CD4-positive, alpha-beta memory T cell (primary cell): ENCODE results near the gene ERO1A. TPM values are rescaled to one million over a fixed set of nuclear protein-coding genes. Genes with fewer than 3 reads are reported as not detected.
A peak's percentile ranks its signal among the peaks of the same experiment; 100 is the strongest.

Source experiments
- CTCF ChIA-PET: fragments of 350-600 bp; sonication (Branson Sonifier 250); formaldehyde crosslinking; loops from one replicate; lab custom pipeline; 2021; ENCODE audit warnings: inconsistent platforms; ENCODE audit not compliant: partially characterized antibody; lab: Charles Lee
- POLR2A ChIA-PET: fragments of 350-600 bp; sonication (Branson Sonifier 250); formaldehyde crosslinking; loops from one replicate; lab custom pipeline; 2021; ENCODE audit not compliant: partially characterized antibody; lab: Charles Lee
- DNase-seq, 5 donors: peaks; one replicate each; pipeline versions ENCODE4 v3.0.0 to v3.0.0-alpha.2; 2020 to 2022; ENCODE audit warnings: mixed read lengths in 1 of 5
- H3K27ac ChIP-seq: one replicate; pipeline ENCODE4 v1.7.0; 2013; ENCODE audit warnings: low read depth, low read length
- H3K27me3 ChIP-seq: 2 replicates; pipeline ENCODE4 v1.7.0; 2013; ENCODE audit warnings: mild to moderate bottlenecking, low read length, moderate library complexity; ENCODE audit not compliant: insufficient read depth
- H3K36me3 ChIP-seq: 2 replicates; pipeline ENCODE4 v1.7.0; 2013; ENCODE audit warnings: mild to moderate bottlenecking, low read length, moderate library complexity; ENCODE audit not compliant: insufficient read depth
- H3K4me1 ChIP-seq: 2 replicates; pipeline ENCODE4 v1.7.0; 2013; ENCODE audit warnings: mild to moderate bottlenecking, low read length, moderate library complexity; ENCODE audit not compliant: insufficient read depth
- H3K4me3 ChIP-seq, 2 donors: one replicate each; pipeline ENCODE4 v1.7.0; 2013; ENCODE audit warnings: low read length in 2 of 2, mild to moderate bottlenecking in 1 of 2
- H3K9me3 ChIP-seq, 2 donors: one replicate each; pipeline ENCODE4 v1.7.0; 2013; ENCODE audit warnings: low read length in 2 of 2, control low read depth in 1 of 2; ENCODE audit not compliant: control insufficient read depth in 1 of 2
- H3K27ac Mint-ChIP-seq, 7 donors: one replicate each; pipeline ENCODE4 v1.8.0; 2020 to 2021; ENCODE audit warnings: mixed read lengths in 7 of 7, mild to moderate bottlenecking in 6 of 7, inconsistent platforms in 3 of 7, moderate library complexity in 3 of 7
- H3K27me3 Mint-ChIP-seq, 2 donors: one replicate each; pipeline ENCODE4 v1.8.0; 2020 to 2021; ENCODE audit warnings: mixed read lengths in 2 of 2
- H3K36me3 Mint-ChIP-seq, 2 donors: one replicate each; pipeline ENCODE4 v1.8.0; 2020 to 2021; ENCODE audit warnings: mixed read lengths in 2 of 2, inconsistent platforms in 1 of 2, mild to moderate bottlenecking in 1 of 2
- H3K4me1 Mint-ChIP-seq, 4 donors: one replicate each; pipeline ENCODE4 v1.8.0; 2020 to 2021; ENCODE audit warnings: mixed read lengths in 4 of 4, mild to moderate bottlenecking in 1 of 4
- H3K4me3 Mint-ChIP-seq, 8 donors: one replicate each; pipeline ENCODE4 v1.8.0; 2020 to 2021; ENCODE audit warnings: mixed read lengths in 8 of 8, mild to moderate bottlenecking in 7 of 8, moderate library complexity in 6 of 8, inconsistent platforms in 3 of 8
- H3K9me3 Mint-ChIP-seq, 8 donors: one replicate each; pipeline ENCODE4 v1.8.0; 2020 to 2021; ENCODE audit warnings: mixed read lengths in 8 of 8, mild to moderate bottlenecking in 5 of 8, inconsistent platforms in 3 of 8, moderate library complexity in 1 of 8
- intact Hi-C: fragments of 100-400 bp; cut with micrococcal nuclease; formaldehyde crosslinking; loops from one replicate; pipeline ENCODE4 v1.15.1; 2023
- polyA plus RNA-seq, 2 donors: library from polyadenylated mRNA; unstranded; fragments of 300-500 nt; fragmentation: Illumina TruSeq; gene quantifications; one replicate each; pipeline ENCODE4 v1.2.3, GENCODE V29; 2021
- total RNA-seq, 2 experiments: library from RNA; stranded (reverse); gene quantifications; one replicate each; pipeline ENCODE4 v1.2.3, GENCODE V29; 2021

The ERO1A gene
- total and polyA plus RNA-seq, 4 experiments from 2014 or later: 65.5 to 98.3 (median 84.5) TPM

GRCh38 chr14:52723514-52724359, 28.4 kb upstream of the ERO1A start:
- Histone ChIP-seq H3K36me3 (peaks cover 31% of the 10 kb centered on the region), H3K27me3 (no peaks in the 10 kb centered on the region), H3K4me1 (peaks cover 28% of the 10 kb centered on the region), H3K9me3 (no peaks in the 10 kb centered on the region), H3K4me3 (no peak overlapping the region), H3K27ac (peak overlapping the region; percentile 2)
- Mint-ChIP-seq H3K4me1 (peaks cover 16 to 34% (median 29%) of the 10 kb centered on the region in 4 donors), H3K9me3 (no peaks in the 10 kb centered on the region), H3K4me3 (peak overlapping the region in 1 of 8 donors; percentile 23), H3K27me3 (no peaks in the 10 kb centered on the region), H3K36me3 (peaks cover 44 to 70% of the 10 kb centered on the region in 2 donors), H3K27ac (peak overlapping the region; percentile 8 to 88 (median 42))
- DNase-seq: no peak
- intact Hi-C loops: no loop called here
- CTCF ChIA-PET: interaction anchor here (1.4 kb wide), 1 partner anchor 13 kb away, joined by 7 read pairs; no protein-coding TSS in a partner anchor
- POLR2A ChIA-PET: interaction anchor here (1.1 to 4.2 kb wide), 5 partner anchors 18 to 171 kb away, joined by 3 to 22 read pairs (median 3); partner anchors contain the start of genes GNPNAT1, GPR137C and TXNDC16

GRCh38 chr14:52716155-52716554, 20.8 kb upstream of the ERO1A start:
- no peak overlapping the region for H3K27ac Mint-ChIP-seq
- H3K36me3 ChIP-seq: peaks cover 49% of the 10 kb centered on the region
- H3K4me1 Mint-ChIP-seq: peaks cover 3 to 17% (median 6%) of the 10 kb centered on the region in 4 donors
- no peaks in the 10 kb centered on the region for H3K9me3 ChIP-seq
- no peak overlapping the region for H3K4me3 Mint-ChIP-seq
- no peaks in the 10 kb centered on the region for H3K27me3 Mint-ChIP-seq
- peaks cover 47 to 65% of the 10 kb centered on the region in 2 donors for H3K36me3 Mint-ChIP-seq
- H3K27me3 ChIP-seq: no peaks in the 10 kb centered on the region
- H3K9me3 Mint-ChIP-seq: no peaks in the 10 kb centered on the region
- POLR2A ChIA-PET: no interaction called here
- no peak for DNase-seq
- CTCF ChIA-PET: no interaction called here
- no peak overlapping the region for H3K27ac ChIP-seq
- H3K4me1 ChIP-seq: peaks cover 6% of the 10 kb centered on the region
- intact Hi-C loops: no loop called here
- H3K4me3 ChIP-seq: no peak overlapping the region

GRCh38 chr14:52711666-52712065, 16.3 kb upstream of the ERO1A start:
- H3K27ac ChIP-seq: no peak overlapping the region
- peaks cover 35% of the 10 kb centered on the region for H3K4me1 ChIP-seq
- no peak for DNase-seq
- peak overlapping the region in 3 of 7 donors; percentile 11 to 52 (median 15) for H3K27ac Mint-ChIP-seq
- H3K27me3 ChIP-seq: no peaks in the 10 kb centered on the region
- no peak overlapping the region for H3K4me3 ChIP-seq
- H3K4me1 Mint-ChIP-seq: peaks cover 14 to 52% (median 29%) of the 10 kb centered on the region in 4 donors
- H3K4me3 Mint-ChIP-seq: no peak overlapping the region
- H3K36me3 ChIP-seq: peaks cover 51% of the 10 kb centered on the region
- ChIA-PET POLR2A (interaction anchor here (0.7 to 1.9 kb wide), 6 partner anchors 9 to 31 kb away, joined by 3 to 6 read pairs (median 4); partner anchors contain the start of genes ERO1A and STYX), CTCF (interaction anchor here (0.6 to 1.2 kb wide), 4 partner anchors 12 to 59 kb away, joined by 3 to 7 read pairs (median 4); no protein-coding TSS in a partner anchor)
- H3K9me3 Mint-ChIP-seq: no peaks in the 10 kb centered on the region
- H3K27me3 Mint-ChIP-seq: no peaks in the 10 kb centered on the region
- no peaks in the 10 kb centered on the region for H3K9me3 ChIP-seq
- H3K36me3 Mint-ChIP-seq: peaks cover 45 to 79% of the 10 kb centered on the region in 2 donors
- intact Hi-C loops: no loop called here

GRCh38 chr14:52706724-52707706, 11.7 kb upstream of the ERO1A start, which contains the start of gene PSMC6:
Gene PSMC6 (plus strand): TSS chr14:52707200. CDS start chr14:52707220, 20 bp downstream.
- CTCF ChIA-PET: interaction anchor here (0.7 to 1.2 kb wide), 4 partner anchors 10 to 70 kb away, joined by 3 to 6 read pairs (median 4); no protein-coding TSS in a partner anchor
- peak within 1 kb of the TSS; percentile 92 to 100 (median 96) for H3K4me3 Mint-ChIP-seq
- intact Hi-C loops: loop anchor here (1.0 to 5.0 kb wide), 6 partner anchors 13 to 395 kb away; partner anchors contain the start of genes GNPNAT1, GPR137C, PTGER2 and STYX
- POLR2A ChIA-PET: interaction anchor here (0.6 to 3.9 kb wide), 16 partner anchors 9 to 445 kb away, joined by 3 to 29 read pairs (median 4); partner anchors contain the start of genes ERO1A, GNPNAT1, GPR137C and STYX
- H3K9me3 Mint-ChIP-seq: no peaks in the 10 kb centered on the region
- Histone ChIP-seq H3K9me3 (no peaks in the 10 kb centered on the region), H3K27ac (peak within 1 kb of the TSS; percentile 77), H3K27me3 (no peaks in the 10 kb centered on the region), H3K36me3 (peaks cover 29% of the 10 kb centered on the region), H3K4me1 (peaks cover 43% of the 10 kb centered on the region), H3K4me3 (peak within 1 kb of the TSS; percentile 92 to 96)
- no peaks in the 10 kb centered on the region for H3K27me3 Mint-ChIP-seq
- DNase-seq: peak; percentile 88 to 95 (median 90)
- H3K4me1 Mint-ChIP-seq: peaks cover 20 to 56% (median 36%) of the 10 kb centered on the region in 4 donors
- H3K36me3 Mint-ChIP-seq: peaks cover 18 to 48% of the 10 kb centered on the region in 2 donors
- H3K27ac Mint-ChIP-seq: peak within 1 kb of the TSS; percentile 94 to 99 (median 98)

GRCh38 chr14:52706286-52706685, 10.9 kb upstream of the ERO1A start:
- H3K36me3 Mint-ChIP-seq: peaks cover 14 to 41% of the 10 kb centered on the region in 2 donors
- ChIA-PET CTCF (interaction anchor here (0.6 to 1.2 kb wide), 3 partner anchors 9 to 11 kb away, joined by 4 to 6 read pairs (median 4); no protein-coding TSS in a partner anchor), POLR2A (interaction anchor here (0.8 to 3.9 kb wide), 7 partner anchors 9 to 153 kb away, joined by 3 to 29 read pairs (median 6); partner anchors contain the start of genes ERO1A, GNPNAT1, GPR137C and STYX)
- Histone ChIP-seq H3K27me3 (no peaks in the 10 kb centered on the region), H3K27ac (peak overlapping the region; percentile 77), H3K9me3 (no peaks in the 10 kb centered on the region), H3K4me1 (peaks cover 39% of the 10 kb centered on the region), H3K36me3 (peaks cover 23% of the 10 kb centered on the region), H3K4me3 (peak overlapping the region; percentile 70 to 92)
- H3K4me3 Mint-ChIP-seq: peak overlapping the region; percentile 92 to 100 (median 96)
- peaks cover 17 to 51% (median 32%) of the 10 kb centered on the region in 4 donors for H3K4me1 Mint-ChIP-seq
- intact Hi-C loops: loop anchor here (5.0 kb wide), 1 partner anchor 394 kb away; the partner anchor contains the start of gene PTGER2
- H3K9me3 Mint-ChIP-seq: no peaks in the 10 kb centered on the region
- no peaks in the 10 kb centered on the region for H3K27me3 Mint-ChIP-seq
- peak; percentile 29 to 75 (median 48) for DNase-seq
- peak overlapping the region; percentile 94 to 99 (median 98) for H3K27ac Mint-ChIP-seq

- Mint-ChIP-seq H3K9me3 (peaks cover 0 to under 1% (median 0%) of the 10 kb centered on the region in 8 donors), H3K4me1 (peaks cover 15 to 34% (median 22%) of the 10 kb centered on the region in 4 donors), H3K36me3 (peaks cover 0 to 17% of the 10 kb centered on the region in 2 donors), H3K27me3 (no peaks in the 10 kb centered on the region), H3K4me3 (no peak overlapping the region), H3K27ac (peak overlapping the region in 1 of 7 donors; percentile 16)
- H3K27me3 ChIP-seq: no peaks in the 10 kb centered on the region
- POLR2A ChIA-PET: interaction anchor here (1.1 to 1.8 kb wide), 2 partner anchors 8 to 38 kb away, joined by 3 to 10 read pairs; partner anchors contain the start of gene ERO1A
- H3K27ac ChIP-seq: no peak overlapping the region
- H3K4me3 ChIP-seq: no peak overlapping the region
- CTCF ChIA-PET: no interaction called here
- H3K4me1 ChIP-seq: peaks cover 24% of the 10 kb centered on the region
- intact Hi-C loops: no loop called here
- H3K36me3 ChIP-seq: peaks cover 5% of the 10 kb centered on the region
- no peaks in the 10 kb centered on the region for H3K9me3 ChIP-seq
- no peak for DNase-seq
Measured at GRCh38 chr14:52703664-52704063, 8.3 kb upstream of the ERO1A start.
